Neural progenitor cell (in vitro differentiated cells): ENCODE results near the gene CD300LF. TPM values are rescaled to one million over a fixed set of nuclear protein-coding genes. Genes with fewer than 3 reads are reported as not detected.

Experiments used
- DNase-seq: peaks from one replicate; pipeline ENCODE4 v3.0.0-alpha.2; 2016; ENCODE audit warnings: low spot score
- H2AFZ ChIP-seq: fragments of 200-600 bp; sonication (generic); replicated peaks from 2 replicates; pipeline ENCODE4 v1.6.1; 2016; ENCODE audit warnings: antibody characterized with exemption
- H3F3A ChIP-seq: fragments of 200-600 bp; sonication (generic); 2 replicates; pipeline ENCODE4 v1.6.1; 2016; ENCODE audit warnings: antibody characterized with exemption, low read depth
- H3K27ac ChIP-seq: fragments of 200-600 bp; sonication (generic); 2 replicates; pipeline ENCODE4 v1.5.1; 2016; ENCODE audit warnings: mild to moderate bottlenecking
- H3K27me3 ChIP-seq: fragments of 200-600 bp; sonication (generic); 2 replicates; pipeline ENCODE4 v1.6.1; 2016; ENCODE audit warnings: mild to moderate bottlenecking, moderate library complexity
- H3K36me3 ChIP-seq: fragments of 200-600 bp; sonication (generic); 2 replicates; pipeline ENCODE4 v1.5.1; 2016
- H3K4me1 ChIP-seq: fragments of 200-600 bp; sonication (generic); 2 replicates; pipeline ENCODE4 v1.6.1; 2016; ENCODE audit warnings: mixed run types
- H3K4me2 ChIP-seq: fragments of 200-600 bp; sonication (generic); 2 replicates; pipeline ENCODE4 v1.6.1; 2016
- H3K4me3 ChIP-seq: fragments of 200-600 bp; sonication (generic); 2 replicates; pipeline ENCODE4 v1.5.1; 2016
- H3K79me2 ChIP-seq: fragments of 200-600 bp; sonication (generic); 2 replicates; pipeline ENCODE4 v1.6.1; 2016; ENCODE audit warnings: low read depth
- H3K9ac ChIP-seq: fragments of 200-600 bp; sonication (generic); 2 replicates; pipeline ENCODE4 v1.6.1; 2016
- H3K9me3 ChIP-seq: fragments of 200-600 bp; sonication (generic); 2 replicates; pipeline ENCODE4 v1.5.1; 2016; ENCODE audit warnings: low read depth
- H4K20me1 ChIP-seq: fragments of 200-600 bp; sonication (generic); 2 replicates; pipeline ENCODE4 v1.6.1; 2016; ENCODE audit warnings: low read depth
- H3K27ac Mint-ChIP-seq: 3 replicates; pipeline ENCODE4 v1.8.0; 2021; ENCODE audit warnings: mixed read lengths
- H3K27me3 Mint-ChIP-seq: 2 replicates; pipeline ENCODE4 v1.8.0; 2022; ENCODE audit warnings: low read depth, mild to moderate bottlenecking, inconsistent platforms, moderate library complexity, mixed read lengths; ENCODE audit not compliant: insufficient read depth
- H3K36me3 Mint-ChIP-seq: 3 replicates; pipeline ENCODE4 v1.8.0; 2021; ENCODE audit warnings: mixed read lengths
- H3K4me1 Mint-ChIP-seq: 3 replicates; pipeline ENCODE4 v1.8.0; 2021; ENCODE audit warnings: mixed read lengths
- H3K4me3 Mint-ChIP-seq: 3 replicates; pipeline ENCODE4 v1.8.0; 2021; ENCODE audit warnings: mild to moderate bottlenecking, moderate library complexity, mixed read lengths
- H3K9me3 Mint-ChIP-seq: 3 replicates; pipeline ENCODE4 v1.8.0; 2020; ENCODE audit warnings: mixed read lengths
- CTCF ChIP-seq: fragments of 200-600 bp; sonication (generic); IDR thresholded peaks from 2 replicates; pipeline ENCODE4 v1.5.1; 2017; ENCODE audit warnings: antibody characterized with exemption, mild to moderate bottlenecking
- EZH2 ChIP-seq: fragments of 200-600 bp; sonication (generic); IDR thresholded peaks from 2 replicates; pipeline ENCODE4 v1.6.1; 2017; ENCODE audit warnings: antibody characterized with exemption, mild to moderate bottlenecking, moderate library complexity
- EZH2phosphoT487 ChIP-seq: fragments of 200-600 bp; sonication (generic); IDR thresholded peaks from 2 replicates; pipeline ENCODE4 v1.6.1; 2017; ENCODE audit warnings: antibody characterized with exemption
- total RNA-seq: library from RNA; depleted of rRNA; stranded (reverse); fragments of >200 nt; gene quantifications from 2 replicates; pipeline ENCODE4 v1.2.3, GENCODE V29; 2015; ENCODE audit warnings: low replicate concordance

The CD300LF gene
- total RNA-seq, 1 donor from 2014 or later: not detected

GRCh38 chr17:74687886-74688285, 24.8 kb downstream of the CD300LF start:
- no peak overlapping the region for H3K27ac Mint-ChIP-seq

DNA sequence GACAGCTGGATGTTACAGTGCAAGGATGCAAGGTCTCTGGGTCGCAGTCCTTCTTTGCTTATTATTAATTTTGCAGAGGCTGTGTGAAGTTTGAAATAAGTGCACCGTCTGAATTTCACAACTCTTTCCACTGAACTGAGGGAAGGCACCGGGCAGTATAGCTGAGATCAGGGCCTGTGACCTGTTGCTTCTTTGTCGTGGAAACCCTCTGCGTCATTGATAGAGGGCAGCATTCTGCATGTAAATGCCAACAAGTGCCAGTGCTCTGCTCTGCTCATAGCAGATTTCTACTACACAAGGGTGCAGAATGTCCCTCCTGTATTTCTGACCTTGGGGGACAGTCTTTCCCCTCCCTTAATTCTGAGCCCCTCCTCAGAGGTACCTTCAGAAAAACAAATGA, 26.0 kb downstream of the CD300LF start:
- H3K27me3 Mint-ChIP-seq: peaks cover 8% of the 10 kb centered on the region
- no peak for DNase-seq
- Histone ChIP-seq H3K36me3 (no peaks in the 10 kb centered on the region), H4K20me1 (no peaks in the 10 kb centered on the region), H3K79me2 (no peaks in the 10 kb centered on the region), H2AFZ (no peak overlapping the region), H3K27me3 (peaks cover 31% of the 10 kb centered on the region), H3K9ac (no peak overlapping the region), H3K27ac (no peak overlapping the region), H3K4me1 (no peaks in the 10 kb centered on the region), H3K4me3 (no peak overlapping the region), H3K9me3 (no peaks in the 10 kb centered on the region), H3K4me2 (no peak overlapping the region), H3F3A (no peaks in the 10 kb centered on the region)
- H3K9me3 Mint-ChIP-seq: no peaks in the 10 kb centered on the region
- H3K27ac Mint-ChIP-seq: no peak overlapping the region
- no peaks in the 10 kb centered on the region for H3K4me1 Mint-ChIP-seq
- H3K36me3 Mint-ChIP-seq: no peaks in the 10 kb centered on the region
- TF ChIP-seq EZH2phosphoT487 (no peak), EZH2 (no peak), CTCF (no peak)
- no peak overlapping the region for H3K4me3 Mint-ChIP-seq

More at GRCh38 chr17:74687886-74688285, 24.8 kb downstream of the CD300LF start:
- no peaks in the 10 kb centered on the region for H3K79me2 ChIP-seq
- H2AFZ ChIP-seq: no peak overlapping the region
- no peaks in the 10 kb centered on the region for H3K9me3 Mint-ChIP-seq
- DNase-seq: no peak
- H3K4me3 ChIP-seq: no peak overlapping the region
- no peak overlapping the region for H3K4me3 Mint-ChIP-seq
- no peaks in the 10 kb centered on the region for H3K36me3 Mint-ChIP-seq
- H4K20me1 ChIP-seq: no peaks in the 10 kb centered on the region
- no peak overlapping the region for H3K9ac ChIP-seq
- H3K27me3 ChIP-seq: peaks cover 29% of the 10 kb centered on the region
- H3K4me1 Mint-ChIP-seq: no peaks in the 10 kb centered on the region
- no peaks in the 10 kb centered on the region for H3F3A ChIP-seq
- no peaks in the 10 kb centered on the region for H3K4me1 ChIP-seq
- no peak overlapping the region for H3K4me2 ChIP-seq
- H3K27me3 Mint-ChIP-seq: peaks cover 8% of the 10 kb centered on the region
- no peaks in the 10 kb centered on the region for H3K36me3 ChIP-seq
- TF ChIP-seq EZH2: no peak
- TF ChIP-seq CTCF: no peak
- TF ChIP-seq EZH2phosphoT487: no peak
- H3K9me3 ChIP-seq: no peaks in the 10 kb centered on the region
- H3K27ac ChIP-seq: no peak overlapping the region

DNA sequence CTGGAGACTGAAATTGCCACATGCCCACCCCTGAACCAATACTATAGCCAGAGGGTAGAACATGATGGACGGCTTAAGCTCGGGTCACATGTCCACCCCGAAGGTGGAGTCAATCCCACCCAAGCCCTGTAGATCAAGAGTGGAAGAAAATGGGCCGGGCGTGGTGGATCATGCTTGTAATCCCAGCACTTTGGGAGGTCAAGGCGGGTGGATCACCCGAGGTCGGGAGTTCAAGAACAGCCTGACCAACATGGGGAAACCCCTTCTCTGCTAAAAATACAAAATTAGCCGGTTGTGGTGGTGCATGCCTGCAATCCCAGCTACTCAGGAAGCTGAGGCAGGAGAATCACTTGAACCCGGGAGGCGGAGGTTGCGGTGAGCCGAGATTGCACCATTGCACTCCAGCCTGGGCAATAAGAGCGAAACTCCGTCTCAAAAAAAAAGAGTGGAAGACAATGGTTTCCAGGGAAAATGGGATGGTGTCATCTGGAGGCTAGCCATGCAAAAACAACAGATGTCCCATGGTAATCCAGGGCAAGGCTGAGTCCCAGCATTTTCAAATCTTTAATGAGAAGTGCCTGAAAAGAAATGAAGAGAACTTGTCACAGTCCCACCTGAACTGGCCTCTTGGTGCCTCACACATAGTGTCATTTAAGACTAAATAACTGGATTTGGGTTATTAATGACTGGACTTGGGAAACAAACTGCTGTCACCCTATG, 30.1 kb downstream of the CD300LF start:
- TF ChIP-seq EZH2phosphoT487 (no peak), CTCF (no peak)
- H3K4me1 Mint-ChIP-seq: no peaks in the 10 kb centered on the region

More for the DNA sequence above, 30.1 kb downstream of the CD300LF start:
- no peak overlapping the region for H3K27ac ChIP-seq
- Mint-ChIP-seq H3K27ac (no peak overlapping the region), H3K4me3 (no peak overlapping the region), H3K36me3 (no peaks in the 10 kb centered on the region), H3K27me3 (peaks cover 17% of the 10 kb centered on the region), H3K9me3 (no peaks in the 10 kb centered on the region)
- H3K9me3 ChIP-seq: no peaks in the 10 kb centered on the region
- no peaks in the 10 kb centered on the region for H3K36me3 ChIP-seq
- H2AFZ ChIP-seq: no peak overlapping the region
- no peak for DNase-seq
- H3F3A ChIP-seq: no peaks in the 10 kb centered on the region
- H3K79me2 ChIP-seq: no peaks in the 10 kb centered on the region
- H3K27me3 ChIP-seq: peaks cover 56% of the 10 kb centered on the region
- H3K9ac ChIP-seq: no peak overlapping the region
- no peaks in the 10 kb centered on the region for H4K20me1 ChIP-seq
- no peaks in the 10 kb centered on the region for H3K4me1 ChIP-seq
- H3K4me3 ChIP-seq: no peak overlapping the region
- H3K4me2 ChIP-seq: no peak overlapping the region
